ENCODE measurements around the gene UBE2F.

DNA sequence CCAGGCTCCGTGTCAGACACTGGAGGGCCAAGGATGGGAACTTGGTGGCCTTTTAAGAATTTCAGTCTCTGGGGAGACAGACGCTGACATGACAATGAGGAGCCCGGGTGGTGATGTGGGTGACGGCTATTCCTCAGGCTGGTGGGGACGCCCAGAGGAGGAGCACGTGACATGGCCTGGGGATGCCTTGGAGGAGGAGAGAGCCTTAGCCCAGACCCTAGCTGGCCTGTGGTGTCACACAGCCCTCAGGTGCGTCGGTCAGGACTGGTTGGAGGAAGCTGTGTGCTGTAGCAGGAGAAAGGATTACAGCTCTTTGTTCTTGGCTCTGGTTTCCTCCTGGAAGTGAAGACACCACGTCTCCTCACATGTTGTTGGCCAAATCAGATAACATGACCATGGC lies 54.0 kb downstream of the UBE2F start:
- TF ChIP-seq POLR2A (IDR thresholded peaks at IDR 0.05; ENCODE audit: low read depth, low read length): no peak
- no peak for TF ChIP-seq POLR2AphosphoS5 (IDR thresholded peaks at IDR 0.05; ENCODE audit: low read depth, low read length)
- TF ChIP-seq TAF1 (IDR thresholded peaks at IDR 0.05; ENCODE audit: low read depth, low read length): no peak
- TF ChIP-seq PAX5 (IDR thresholded peaks at IDR 0.05; ENCODE audit: insufficient read depth, low read length, severe bottlenecking): no peak
- no peak for TF ChIP-seq POU2F2 (IDR thresholded peaks at IDR 0.05; ENCODE audit: low read depth, low read length)
